GM12874 (cell line): ENCODE results near the gene CIAO2A.

Source experiments
- TF ChIP-seq, protein P1 (sequence below): IDR thresholded peaks from 2 replicates; pipeline ENCODE4 v1.5.1; 2011; ENCODE audit warnings: low read depth, mild to moderate bottlenecking, control low read depth, low read length, moderate library complexity; ENCODE audit not compliant: insufficient read depth

Gene CIAO2A

GRCh38 chr15:64071931-64072765, 21.5 kb downstream of the CIAO2A start:
- TF ChIP-seq, protein P1, sequence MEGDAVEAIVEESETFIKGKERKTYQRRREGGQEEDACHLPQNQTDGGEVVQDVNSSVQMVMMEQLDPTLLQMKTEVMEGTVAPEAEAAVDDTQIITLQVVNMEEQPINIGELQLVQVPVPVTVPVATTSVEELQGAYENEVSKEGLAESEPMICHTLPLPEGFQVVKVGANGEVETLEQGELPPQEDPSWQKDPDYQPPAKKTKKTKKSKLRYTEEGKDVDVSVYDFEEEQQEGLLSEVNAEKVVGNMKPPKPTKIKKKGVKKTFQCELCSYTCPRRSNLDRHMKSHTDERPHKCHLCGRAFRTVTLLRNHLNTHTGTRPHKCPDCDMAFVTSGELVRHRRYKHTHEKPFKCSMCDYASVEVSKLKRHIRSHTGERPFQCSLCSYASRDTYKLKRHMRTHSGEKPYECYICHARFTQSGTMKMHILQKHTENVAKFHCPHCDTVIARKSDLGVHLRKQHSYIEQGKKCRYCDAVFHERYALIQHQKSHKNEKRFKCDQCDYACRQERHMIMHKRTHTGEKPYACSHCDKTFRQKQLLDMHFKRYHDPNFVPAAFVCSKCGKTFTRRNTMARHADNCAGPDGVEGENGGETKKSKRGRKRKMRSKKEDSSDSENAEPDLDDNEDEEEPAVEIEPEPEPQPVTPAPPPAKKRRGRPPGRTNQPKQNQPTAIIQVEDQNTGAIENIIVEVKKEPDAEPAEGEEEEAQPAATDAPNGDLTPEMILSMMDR = no peak

DNA sequence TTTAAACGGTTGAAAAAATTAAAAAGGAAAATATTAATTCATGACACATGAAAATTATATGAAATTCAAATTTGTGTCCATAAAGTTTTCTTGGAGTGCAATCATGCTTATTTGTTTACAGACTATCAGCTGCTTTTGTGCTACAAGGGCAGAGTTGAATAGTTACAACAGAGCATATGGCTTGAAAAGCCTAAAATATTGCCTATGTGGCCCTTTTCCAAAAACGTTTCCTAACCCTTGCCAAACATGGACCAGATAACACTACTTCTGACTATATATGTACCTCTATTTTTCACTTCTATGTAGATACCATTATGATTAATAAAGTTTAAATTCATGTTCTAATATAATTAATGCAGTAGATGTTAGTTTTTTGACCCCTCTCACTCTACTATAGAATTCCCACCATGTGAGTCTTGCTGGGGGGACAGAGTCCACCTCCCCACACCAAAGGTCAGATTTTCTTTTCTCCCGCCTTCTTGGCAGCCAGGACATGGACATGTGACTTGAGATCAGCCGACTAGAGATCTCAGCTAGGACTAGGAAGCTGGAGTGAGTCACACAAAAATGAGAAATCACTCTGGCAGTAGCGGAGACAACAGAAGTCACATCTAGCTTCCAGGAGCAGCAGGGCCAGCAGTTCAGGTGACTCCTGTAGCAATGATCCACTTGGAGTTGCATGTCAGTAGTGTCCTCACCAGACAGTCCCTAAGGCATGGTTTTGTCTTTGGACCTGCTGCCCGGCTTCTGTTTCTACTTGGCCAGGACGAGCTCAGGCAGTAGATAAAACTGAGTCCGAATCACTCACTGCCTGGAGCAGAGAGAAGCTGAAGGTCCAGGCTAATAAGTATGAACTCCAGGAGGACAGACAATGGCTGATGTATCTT, 22.4 kb downstream of the CIAO2A start:
- TF ChIP-seq, protein P1 = no peak

- TF ChIP-seq, protein P1 = no peak
Measured at GRCh38 chr15:64070106-64070505, 23.5 kb downstream of the CIAO2A start.

GRCh38 chr15:64068133-64068532, 25.5 kb downstream of the CIAO2A start:
- TF ChIP-seq, protein P1 = no peak

DNA sequence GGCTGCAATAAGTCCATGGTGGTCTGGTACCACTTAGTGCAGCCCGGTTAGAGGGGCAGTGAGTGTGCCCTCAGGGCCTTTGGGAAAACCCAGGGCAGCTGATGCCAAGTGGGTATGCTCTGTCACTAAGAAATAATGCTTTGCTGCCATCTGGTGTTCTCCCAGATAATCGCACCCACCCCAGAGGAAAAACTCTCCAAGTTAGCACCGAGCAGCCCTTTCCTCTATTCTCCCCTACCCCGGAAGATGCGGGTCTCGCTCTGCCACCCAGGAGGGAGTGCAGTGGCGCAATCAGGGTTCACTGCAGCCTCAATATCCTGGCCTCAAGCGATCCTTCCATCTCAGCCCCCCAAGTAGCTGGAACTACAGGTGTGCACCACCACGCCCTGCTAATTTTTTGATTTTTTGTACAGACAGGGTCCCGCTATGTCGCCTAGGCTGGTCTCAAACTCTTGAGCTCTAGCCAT, 26.0 kb downstream of the CIAO2A start:
- TF ChIP-seq, protein P1 = peak; percentile 74

GRCh38 chr15:64066451-64066850, 27.2 kb downstream of the CIAO2A start:
- TF ChIP-seq, protein P1 = no peak

- TF ChIP-seq, protein P1 = no peak
Measured at GRCh38 chr15:64060716-64061115, 32.9 kb downstream of the CIAO2A start.
